Hepatocyte (in vitro differentiated cells): Measurements from ENCODE around the gene LSR. TPM values are rescaled to one million over a fixed set of nuclear protein-coding genes. Genes with fewer than 3 reads are reported as not detected.
A peak's percentile ranks its signal among the peaks of the same experiment; 100 is the strongest.

Experiments used
- DNase-seq: peaks from one replicate; pipeline ENCODE4 v3.0.0-alpha.2; 2016; ENCODE audit warnings: low spot score
- H2AFZ ChIP-seq: fragments of 200-600 bp; sonication (generic); 2 replicates; pipeline ENCODE4 v1.6.0; 2016; ENCODE audit warnings: antibody characterized with exemption, mild to moderate bottlenecking
- H3K27ac ChIP-seq: fragments of 200-600 bp; sonication (generic); 2 replicates; pipeline ENCODE4 v1.5.1; 2016; ENCODE audit warnings: mild to moderate bottlenecking
- H3K27me3 ChIP-seq: fragments of 200-600 bp; sonication (generic); 2 replicates; pipeline ENCODE4 v1.6.1; 2016
- H3K36me3 ChIP-seq: fragments of 200-600 bp; sonication (generic); replicated peaks from 2 replicates; pipeline ENCODE4 v1.5.1; 2016; ENCODE audit warnings: low read depth; ENCODE audit not compliant: insufficient read depth
- H3K4me1 ChIP-seq: fragments of 200-600 bp; sonication (generic); 2 replicates; pipeline ENCODE4 v1.5.1; 2016; ENCODE audit warnings: mild to moderate bottlenecking, moderate library complexity; ENCODE audit not compliant: insufficient read depth
- H3K4me2 ChIP-seq: fragments of 200-600 bp; sonication (generic); 2 replicates; pipeline ENCODE4 v1.6.0; 2016
- H3K4me3 ChIP-seq: fragments of 200-600 bp; sonication (generic); 2 replicates; pipeline ENCODE4 v1.5.1; 2016; ENCODE audit warnings: mild to moderate bottlenecking
- H3K79me2 ChIP-seq: fragments of 200-600 bp; sonication (generic); 2 replicates; pipeline ENCODE4 v1.6.0; 2017; ENCODE audit warnings: mild to moderate bottlenecking
- H3K9me2 ChIP-seq: fragments of 200-600 bp; sonication (generic); replicated peaks from 2 replicates; pipeline ENCODE4 v1.6.0; 2017; ENCODE audit warnings: mild to moderate bottlenecking; ENCODE audit not compliant: insufficient read depth
- H3K9me3 ChIP-seq: fragments of 200-600 bp; sonication (generic); 2 replicates; pipeline ENCODE4 v1.5.1; 2016; ENCODE audit warnings: low read depth, mild to moderate bottlenecking
- H4K20me1 ChIP-seq: fragments of 200-600 bp; sonication (generic); 2 replicates; pipeline ENCODE4 v1.6.0; 2016; ENCODE audit warnings: mild to moderate bottlenecking; ENCODE audit not compliant: insufficient read depth, poor library complexity, severe bottlenecking
- CTCF ChIP-seq: fragments of 200-600 bp; sonication (generic); IDR thresholded peaks from 2 replicates; pipeline ENCODE4 v1.5.1; 2016; ENCODE audit warnings: antibody characterized with exemption, mild to moderate bottlenecking; ENCODE audit not compliant: poor library complexity
- EZH2 ChIP-seq: fragments of 200-600 bp; sonication (generic); IDR thresholded peaks from 2 replicates; pipeline ENCODE4 v1.6.1; 2016; ENCODE audit warnings: antibody characterized with exemption, mild to moderate bottlenecking, borderline replicate concordance
- EZH2phosphoT487 ChIP-seq: fragments of 200-600 bp; sonication (generic); IDR thresholded peaks from one replicate; pipeline ENCODE4 v1.6.1; 2018; ENCODE audit warnings: antibody characterized with exemption, mild to moderate bottlenecking, low read depth, moderate library complexity; ENCODE audit not compliant: unreplicated experiment, severe bottlenecking
- WGBS: methylation state at CpG from one replicate; pipeline ENCODE4 v1.1.6; 2016; ENCODE audit warnings: low lambda C conversion rate; ENCODE audit errors: missing lambda C conversion rate; 5-methylcytosine and 5-hydroxymethylcytosine counted together
- polyA plus RNA-seq: library from polyadenylated mRNA; unstranded; fragments of >200 nt; fragmentation: Nextera tagmentation; extraction: Ambion mirVana; gene quantifications from 2 replicates; pipeline ENCODE4 v1.2.1, GENCODE V29; 2016
- total RNA-seq: library from RNA; depleted of rRNA; stranded (reverse); fragments of >200 nt; gene quantifications from 2 replicates; pipeline ENCODE4 v1.2.3, GENCODE V29; 2014

The LSR gene
- total and polyA plus RNA-seq, 2 experiments from 2014 or later, result 89.9 to 296 TPM

DNA sequence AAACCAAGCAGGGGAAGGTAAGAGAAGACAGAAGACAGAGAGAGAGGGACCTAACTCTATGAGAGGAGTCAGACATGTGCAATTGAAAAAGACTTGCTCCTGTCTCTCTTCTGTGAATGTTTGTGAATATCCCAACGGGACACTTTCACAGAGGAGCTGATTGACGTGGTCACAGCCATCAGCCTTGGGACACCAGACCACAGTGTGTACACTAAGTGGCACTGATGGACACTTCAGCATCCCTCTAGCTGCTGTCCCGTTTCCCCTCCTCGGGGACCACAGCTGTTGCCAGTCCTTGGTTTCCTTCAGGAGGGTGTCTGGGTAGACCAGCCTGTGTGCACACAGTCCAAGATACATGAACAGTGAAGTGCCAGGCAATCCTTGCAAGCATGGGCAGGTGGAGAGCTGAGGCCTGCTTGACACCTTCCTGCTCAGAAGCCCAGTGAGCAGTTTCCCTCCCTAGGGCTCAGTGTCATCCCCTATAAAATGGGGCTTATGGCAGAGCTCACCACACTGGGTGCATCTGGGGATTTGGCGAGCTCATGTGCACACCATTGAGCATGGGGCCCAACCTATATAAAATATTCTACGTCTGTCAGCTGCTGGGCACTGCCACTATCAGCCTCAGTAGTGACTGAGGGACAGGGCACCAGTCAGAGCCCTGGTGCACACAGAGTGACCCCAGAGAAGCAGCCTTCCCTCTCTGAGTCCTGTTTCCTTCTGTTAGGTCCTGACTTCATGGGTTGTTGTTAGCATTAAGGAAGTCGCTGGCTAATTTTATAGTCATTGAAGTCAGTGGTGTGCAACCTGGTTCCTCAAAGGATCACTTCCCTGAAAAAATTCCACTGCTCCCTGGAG is 15.7 kb downstream of the LSR start:
- Histone ChIP-seq H3K36me3 (no peaks in the 10 kb centered on the region), H3K27ac (no peak overlapping the region), H4K20me1 (no peaks in the 10 kb centered on the region), H3K27me3 (no peaks in the 10 kb centered on the region), H3K4me3 (no peak overlapping the region), H2AFZ (no peak overlapping the region), H3K4me1 (peaks cover 7% of the 10 kb centered on the region), H3K4me2 (no peak overlapping the region), H3K9me3 (no peaks in the 10 kb centered on the region), H3K79me2 (peaks cover 12% of the 10 kb centered on the region), H3K9me2 (no peaks in the 10 kb centered on the region)
- WGBS, result 89% methylated on average over 7 of the region's 7 CpGs
- TF ChIP-seq EZH2, result no peak
- TF ChIP-seq CTCF, result no peak
- TF ChIP-seq EZH2phosphoT487, result no peak
- DNase-seq, result no peak

GRCh38 chr19:35265126-35265899 is 16.5 kb downstream of the LSR start:
- Histone ChIP-seq H3K4me1 (peaks cover 12% of the 10 kb centered on the region), H3K9me2 (no peaks in the 10 kb centered on the region), H3K4me3 (no peak overlapping the region), H3K36me3 (no peaks in the 10 kb centered on the region), H2AFZ (no peak overlapping the region), H4K20me1 (peaks cover 6% of the 10 kb centered on the region), H3K79me2 (peaks cover 19% of the 10 kb centered on the region), H3K9me3 (no peaks in the 10 kb centered on the region), H3K4me2 (no peak overlapping the region), H3K27me3 (no peaks in the 10 kb centered on the region), H3K27ac (no peak overlapping the region)
- no peak for DNase-seq
- WGBS, result 92% methylated on average over 6 of the region's 6 CpGs
- TF ChIP-seq CTCF (no peak), EZH2 (no peak), EZH2phosphoT487 (no peak)

DNA sequence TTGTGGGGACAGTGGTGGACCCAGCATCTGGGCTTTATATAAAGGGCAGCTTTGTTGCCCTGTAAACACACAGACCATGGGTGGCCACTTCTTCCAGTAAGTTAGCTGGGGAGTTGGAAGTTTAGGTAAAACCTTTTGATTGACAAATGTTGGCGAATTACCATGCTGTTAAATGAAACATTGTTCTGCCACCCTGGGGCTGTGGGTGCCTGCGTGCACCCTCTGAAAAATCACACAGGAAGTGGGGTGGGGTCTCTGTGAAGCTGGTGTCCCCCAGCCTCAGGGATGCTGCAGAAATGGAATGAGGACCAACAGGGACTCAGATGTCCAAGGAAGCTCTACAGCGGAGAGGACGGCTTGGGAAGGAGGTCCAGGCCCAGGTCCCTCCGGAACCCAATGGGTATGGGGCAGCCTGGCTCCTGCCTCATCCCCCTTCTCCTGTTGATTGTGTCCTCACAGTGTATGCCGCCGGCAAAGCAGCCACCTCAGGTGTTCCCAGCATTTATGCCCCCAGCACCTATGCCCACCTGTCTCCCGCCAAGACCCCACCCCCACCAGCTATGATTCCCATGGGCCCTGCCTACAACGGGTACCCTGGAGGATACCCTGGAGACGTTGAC is 17.2 kb downstream of the LSR start:
- Histone ChIP-seq H3K4me1 (peaks cover 12% of the 10 kb centered on the region), H2AFZ (no peak overlapping the region), H3K4me3 (no peak overlapping the region), H3K27ac (no peak overlapping the region), H3K79me2 (peaks cover 26% of the 10 kb centered on the region), H3K27me3 (no peaks in the 10 kb centered on the region), H3K9me3 (no peaks in the 10 kb centered on the region), H3K9me2 (no peaks in the 10 kb centered on the region), H4K20me1 (peaks cover 10% of the 10 kb centered on the region), H3K36me3 (no peaks in the 10 kb centered on the region), H3K4me2 (peak overlapping the region; percentile 99)
- WGBS, result 95% methylated on average over 10 of the region's 10 CpGs
- DNase-seq, result no peak
- TF ChIP-seq CTCF, result no peak
- TF ChIP-seq EZH2phosphoT487, result no peak
